ENCODE data around the gene STX2.
A peak's percentile ranks its signal among the peaks of the same experiment; 100 is the strongest.
"Not testable (repeated sequence)": the region's sequence is repeated elsewhere in the genome, so short reads cannot be mapped to it uniquely, and the experiment has no call there.

STX2 gene

DNA sequence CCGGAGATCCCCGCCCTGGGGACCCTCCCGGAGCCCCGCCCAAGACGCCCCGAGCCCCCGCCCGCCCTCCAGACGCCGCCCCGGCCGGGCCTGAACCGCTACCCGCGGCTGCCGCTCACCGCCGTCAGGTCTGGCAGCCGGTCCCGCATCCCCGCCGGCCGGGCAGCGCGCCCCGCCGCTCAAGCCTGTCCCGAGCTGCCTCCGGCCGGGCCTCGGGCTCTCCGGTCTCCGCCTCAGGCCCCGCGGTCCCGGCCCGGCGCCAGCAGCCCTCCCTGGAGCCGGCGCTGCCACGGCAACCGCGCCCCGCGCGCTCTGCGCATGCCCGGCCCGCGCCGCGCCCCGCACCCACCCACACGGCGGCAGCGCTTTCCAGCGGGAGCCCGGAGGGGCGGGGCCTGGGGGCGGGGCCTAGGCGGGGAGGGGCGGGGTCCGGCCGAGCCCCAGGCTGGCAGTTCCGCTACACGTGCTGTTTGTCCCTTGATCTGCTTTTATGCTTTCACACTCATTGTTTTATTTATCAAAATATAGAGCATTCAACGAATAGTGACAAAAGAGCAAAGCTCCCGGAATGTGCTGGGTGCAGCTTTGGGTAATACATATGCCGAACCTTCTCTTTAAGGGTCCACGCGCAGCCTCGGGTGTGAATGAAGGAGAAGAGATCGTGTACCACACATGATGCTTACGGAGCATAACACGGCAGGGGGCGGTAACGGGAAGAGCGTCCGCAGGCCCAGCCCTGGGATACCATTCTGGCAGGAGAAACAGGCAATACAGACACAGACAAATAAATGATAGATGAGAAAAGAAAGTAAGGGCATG lies at the start of gene STX2:
STX2 (minus strand) TSS at position 300 of the 819 bp plus-strand sequence; CDS start at position 149, 151 bp downstream.
- TF ChIP-seq, protein P1, sequence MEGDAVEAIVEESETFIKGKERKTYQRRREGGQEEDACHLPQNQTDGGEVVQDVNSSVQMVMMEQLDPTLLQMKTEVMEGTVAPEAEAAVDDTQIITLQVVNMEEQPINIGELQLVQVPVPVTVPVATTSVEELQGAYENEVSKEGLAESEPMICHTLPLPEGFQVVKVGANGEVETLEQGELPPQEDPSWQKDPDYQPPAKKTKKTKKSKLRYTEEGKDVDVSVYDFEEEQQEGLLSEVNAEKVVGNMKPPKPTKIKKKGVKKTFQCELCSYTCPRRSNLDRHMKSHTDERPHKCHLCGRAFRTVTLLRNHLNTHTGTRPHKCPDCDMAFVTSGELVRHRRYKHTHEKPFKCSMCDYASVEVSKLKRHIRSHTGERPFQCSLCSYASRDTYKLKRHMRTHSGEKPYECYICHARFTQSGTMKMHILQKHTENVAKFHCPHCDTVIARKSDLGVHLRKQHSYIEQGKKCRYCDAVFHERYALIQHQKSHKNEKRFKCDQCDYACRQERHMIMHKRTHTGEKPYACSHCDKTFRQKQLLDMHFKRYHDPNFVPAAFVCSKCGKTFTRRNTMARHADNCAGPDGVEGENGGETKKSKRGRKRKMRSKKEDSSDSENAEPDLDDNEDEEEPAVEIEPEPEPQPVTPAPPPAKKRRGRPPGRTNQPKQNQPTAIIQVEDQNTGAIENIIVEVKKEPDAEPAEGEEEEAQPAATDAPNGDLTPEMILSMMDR (conservative IDR thresholded peaks at IDR 0.05; ENCODE audit: low read length), result peak; percentile 45
- H3K4me3 ChIP-seq (ENCODE audit: low read length), result peak within 1 kb of the TSS; percentile 84
- peak; percentile 74 for DNase-seq (ENCODE audit: low read depth)

DNA sequence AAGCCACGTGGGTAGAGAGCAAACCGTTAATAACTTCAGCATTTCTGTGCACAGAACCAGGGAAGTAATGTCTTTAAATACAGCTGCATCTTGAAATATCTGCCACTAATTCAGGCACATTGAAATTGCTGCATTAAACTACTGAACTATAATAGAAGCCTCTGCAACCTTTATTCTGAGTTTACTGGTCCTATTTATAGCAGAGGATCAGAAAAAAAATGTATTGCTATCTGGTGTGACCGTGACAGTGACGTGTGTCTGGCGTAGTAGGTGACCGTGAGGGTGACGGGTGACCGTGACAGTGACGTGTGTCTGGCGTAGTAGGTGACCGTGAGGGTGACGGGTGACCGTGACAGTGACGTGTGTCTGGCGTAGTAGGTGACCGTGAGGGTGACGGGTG lies 48.1 kb upstream of the STX2 start:
- DNase-seq (ENCODE audit: low read depth); H3K4me3 ChIP-seq (ENCODE audit: low read length): not testable (repeated sequence)

DNA sequence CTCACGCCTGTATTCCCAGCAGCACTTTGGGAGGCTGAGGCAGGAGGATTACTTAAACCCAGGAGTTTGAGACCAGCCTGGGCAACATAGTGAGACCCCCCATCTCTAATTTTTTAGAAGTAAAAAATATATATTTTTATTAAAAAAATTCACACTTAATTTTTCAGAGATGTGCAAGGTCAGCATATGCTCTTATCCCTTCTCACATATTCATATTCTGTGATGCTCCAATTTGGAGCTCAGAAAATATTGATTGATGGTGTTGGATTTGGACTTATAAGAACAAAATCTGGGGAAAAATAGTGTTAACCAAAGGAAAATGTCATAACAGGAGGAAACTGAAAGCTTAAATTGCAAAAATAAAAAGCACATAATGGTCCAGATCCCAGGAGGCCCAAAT lies 42.5 kb upstream of the STX2 start:
- no peak overlapping the region for H3K4me3 ChIP-seq (ENCODE audit: low read length)
- DNase-seq (ENCODE audit: low read depth), result no peak
- TF ChIP-seq, protein P1 (conservative IDR thresholded peaks at IDR 0.05; ENCODE audit: low read length), result no peak

DNA sequence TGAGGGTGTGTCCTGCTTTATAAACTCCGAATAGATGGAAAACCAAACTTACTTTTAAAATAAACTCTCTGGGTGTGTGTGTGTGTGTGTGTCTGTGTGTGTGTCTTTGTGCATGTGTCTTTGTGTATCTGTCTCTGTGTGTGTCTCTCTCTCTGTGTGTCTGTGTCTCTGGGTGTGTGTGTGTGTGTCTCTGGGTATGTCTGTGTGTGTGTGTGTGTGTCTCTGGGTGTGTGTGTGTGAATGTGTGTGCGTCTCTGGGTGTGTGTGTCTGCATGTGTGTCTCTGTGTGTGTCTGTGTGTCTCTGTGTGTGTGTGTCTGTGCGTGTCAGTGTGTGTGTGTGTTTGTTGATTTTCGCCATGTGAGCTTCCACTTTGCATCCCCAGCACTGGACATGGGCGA lies 42.0 kb upstream of the STX2 start:
- TF ChIP-seq, protein P1 (conservative IDR thresholded peaks at IDR 0.05; ENCODE audit: low read length), result no peak
- DNase-seq (ENCODE audit: low read depth), result no peak
- H3K4me3 ChIP-seq (ENCODE audit: low read length), result no peak overlapping the region

DNA sequence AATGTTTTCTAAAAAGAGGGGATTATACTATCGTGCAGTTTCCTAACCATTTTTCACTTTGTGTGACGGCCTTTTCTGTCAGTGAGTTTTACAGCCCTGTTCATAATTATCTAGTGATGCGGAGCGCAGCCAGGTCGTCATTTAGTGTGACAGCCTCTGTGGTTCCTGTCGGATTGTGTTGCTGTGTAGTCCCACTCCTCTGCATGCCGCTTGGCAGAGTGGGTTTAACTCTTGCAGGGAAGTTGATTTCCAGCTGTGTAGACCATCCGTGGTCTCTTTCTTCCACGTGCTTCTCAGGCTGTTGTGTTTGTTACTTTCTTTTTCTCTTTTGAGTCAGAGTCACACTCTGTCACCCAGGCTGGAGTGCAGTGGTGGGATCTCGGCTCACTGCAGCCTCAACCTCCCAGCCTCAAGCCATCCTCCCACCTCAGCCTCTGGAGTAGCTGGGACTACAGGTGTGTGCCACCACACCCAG lies 41.4 kb upstream of the STX2 start:
- no peak for DNase-seq (ENCODE audit: low read depth)
- TF ChIP-seq, protein P1 (conservative IDR thresholded peaks at IDR 0.05; ENCODE audit: low read length), result no peak
- H3K4me3 ChIP-seq (ENCODE audit: low read length), result peak overlapping the region; percentile 57

DNA sequence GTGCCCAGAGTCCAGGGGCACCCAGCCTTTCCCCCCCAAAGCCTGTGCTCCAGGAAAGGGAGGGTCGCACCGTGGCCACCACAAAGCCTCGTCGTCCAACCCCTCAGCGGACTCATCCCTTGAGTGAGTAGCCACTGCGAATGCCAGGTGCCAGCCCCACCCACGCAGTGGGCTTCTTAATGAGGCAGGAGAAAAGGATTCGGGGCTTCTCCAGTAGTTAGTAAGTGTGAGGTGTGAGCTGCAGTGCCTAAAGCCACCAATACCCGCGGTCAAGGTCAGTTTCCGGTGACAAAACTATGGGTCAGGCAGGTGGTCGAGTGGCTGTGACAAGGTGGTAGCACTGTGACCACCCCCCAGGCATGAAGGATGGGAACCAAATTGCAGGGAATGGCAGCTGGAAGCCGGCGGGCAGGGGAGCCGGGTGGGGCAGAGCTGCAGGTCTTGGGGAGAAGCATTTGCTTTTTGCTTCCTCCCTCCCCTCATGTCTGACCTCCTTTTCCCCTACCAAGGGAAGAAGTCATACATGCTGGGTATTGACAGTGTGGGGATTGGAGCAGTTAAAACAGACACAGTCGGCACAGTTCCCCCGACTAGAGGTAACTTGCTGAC lies 40.8 kb upstream of the STX2 start:
- no peak for DNase-seq (ENCODE audit: low read depth)
- peak overlapping the region; percentile 57 for H3K4me3 ChIP-seq (ENCODE audit: low read length)
- TF ChIP-seq, protein P1 (conservative IDR thresholded peaks at IDR 0.05; ENCODE audit: low read length), result no peak

DNA sequence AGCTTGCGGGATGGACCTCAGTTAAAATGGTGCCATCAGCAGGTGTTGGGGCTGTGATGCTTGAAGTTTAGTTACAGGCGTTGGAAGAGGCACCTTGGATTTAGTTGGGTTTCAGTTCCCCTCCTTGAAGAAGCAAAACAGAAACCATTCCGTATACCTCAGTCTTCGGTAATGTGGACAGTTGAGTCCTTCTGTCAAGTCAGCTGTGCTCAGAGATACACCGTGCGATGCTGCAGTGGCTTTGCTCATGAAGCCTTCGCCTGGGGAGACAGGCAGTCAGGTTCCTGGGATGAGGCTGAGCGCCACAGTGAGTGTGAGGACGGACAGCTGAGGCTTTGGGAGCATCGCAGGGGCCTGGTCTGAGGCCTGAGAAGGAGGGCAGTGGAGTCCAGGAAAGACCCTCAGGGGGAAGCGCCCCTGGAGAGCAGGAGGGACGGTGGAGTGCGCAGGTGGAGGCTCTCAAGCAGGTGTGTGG lies 40.2 kb upstream of the STX2 start:
- H3K4me3 ChIP-seq (ENCODE audit: low read length), result no peak overlapping the region
- TF ChIP-seq, protein P1 (conservative IDR thresholded peaks at IDR 0.05; ENCODE audit: low read length), result no peak
- DNase-seq (ENCODE audit: low read depth), result no peak

Measured in AG10803 (cell line).